HG03175 (cell line): ENCODE data around the gene FBXO33.

ENCODE experiments used
- ATAC-seq: cut with Tn5 transposase; IDR thresholded peaks from one replicate; pipeline ENCODE4 v1.9.1; 2021; ENCODE audit warnings: mild to moderate bottlenecking, moderate library complexity; ENCODE audit not compliant: unreplicated experiment

FBXO33 gene, protein sequence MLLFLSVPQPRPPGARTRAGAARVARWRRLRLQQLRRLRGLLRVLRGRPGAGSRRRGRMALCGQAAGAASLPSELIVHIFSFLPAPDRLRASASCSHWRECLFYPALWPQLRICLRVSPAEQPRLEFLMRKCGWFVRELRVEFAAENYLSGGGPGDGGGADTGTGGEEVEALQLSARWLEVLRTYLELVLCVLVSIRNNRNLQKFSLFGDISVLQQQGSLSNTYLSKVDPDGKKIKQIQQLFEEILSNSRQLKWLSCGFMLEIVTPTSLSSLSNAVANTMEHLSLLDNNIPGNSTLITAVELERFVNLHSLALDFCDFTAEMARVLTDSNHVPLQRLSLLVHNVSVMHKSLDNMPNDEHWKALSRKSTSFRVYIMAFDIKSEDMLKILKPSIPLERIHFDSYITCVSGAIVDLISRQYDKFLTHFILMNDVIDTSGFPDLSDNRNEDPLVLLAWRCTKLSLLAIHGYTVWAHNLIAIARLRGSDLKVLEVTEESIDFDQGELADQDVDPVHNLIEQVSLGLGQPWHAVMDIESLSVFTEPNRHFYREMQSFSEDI

GRCh38 chr14:39432179-39432618 lies at the start of gene FBXO33:
Gene FBXO33, minus strand, starts transcription at chr14:39432433. Its CDS starts 271 bp downstream, at chr14:39432162.
- peak; percentile 84 for ATAC-seq

- peak; percentile 82 for ATAC-seq
Measured at GRCh38 chr14:39474416-39474911, 42.2 kb upstream of the FBXO33 start.

- no peak for ATAC-seq
Measured at GRCh38 chr14:39472078-39472477, 39.8 kb upstream of the FBXO33 start.

DNA sequence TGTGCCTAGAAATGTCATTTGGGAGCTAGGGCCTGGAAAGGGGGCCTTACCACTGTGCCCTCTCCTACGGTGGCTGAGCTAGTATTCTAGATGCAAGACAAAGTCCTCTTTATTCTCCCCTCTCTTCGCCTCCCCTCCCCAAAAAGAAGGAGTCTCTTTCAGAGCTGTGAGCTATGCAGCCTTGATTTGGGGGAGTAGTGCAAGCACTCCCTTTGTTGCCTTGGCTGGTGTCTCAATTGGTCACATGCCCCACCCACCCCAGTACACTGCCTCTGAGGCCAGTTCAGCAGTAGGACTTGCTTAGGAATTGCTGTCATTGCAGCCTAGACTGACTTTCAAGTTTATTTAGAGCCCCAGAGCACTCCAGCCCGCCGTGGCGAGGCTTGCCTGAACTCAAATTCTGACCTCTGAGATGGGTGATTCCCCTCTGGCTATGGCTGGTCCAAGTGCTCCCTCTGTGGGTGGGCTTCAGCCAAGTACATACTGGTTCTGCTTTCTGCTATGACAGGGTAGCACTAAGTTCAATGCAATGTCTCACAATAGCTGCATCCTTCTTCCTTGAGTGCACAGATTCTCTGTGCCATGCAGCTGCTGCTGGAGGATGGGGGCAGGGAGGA lies 37.0 kb upstream of the FBXO33 start:
- ATAC-seq: peak; percentile 98

GRCh38 chr14:39467889-39468524 lies 35.8 kb upstream of the FBXO33 start:
- ATAC-seq: peak; percentile 56

- no peak for ATAC-seq
Measured at GRCh38 chr14:39459795-39460478, 27.7 kb upstream of the FBXO33 start.

DNA sequence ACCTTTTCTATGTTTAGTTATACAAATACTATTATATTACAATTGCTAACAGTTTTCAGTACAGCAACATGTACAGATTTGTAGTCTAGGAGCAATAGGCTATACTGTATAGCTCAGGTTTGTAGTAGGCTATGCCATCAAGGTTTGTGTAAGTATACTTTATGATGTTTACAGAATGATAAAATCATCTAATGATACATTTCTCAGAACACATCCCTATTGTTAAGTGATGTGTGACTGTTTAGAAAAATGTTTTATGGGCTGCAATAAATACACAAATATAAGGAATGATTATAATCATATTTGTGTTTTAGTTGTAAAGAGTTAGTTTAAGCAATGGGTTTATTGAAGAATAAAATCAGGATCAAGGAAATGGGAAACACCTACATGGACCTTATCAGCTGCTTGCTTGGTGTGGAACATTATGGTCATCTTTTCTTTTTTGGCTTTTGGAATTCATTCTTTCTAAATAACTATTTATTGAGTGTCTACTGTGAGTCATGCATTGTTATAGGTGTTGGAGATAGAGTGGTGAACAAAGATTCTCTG lies 24.5 kb upstream of the FBXO33 start:
- ATAC-seq: no peak

GRCh38 chr14:39454906-39455539 lies 22.8 kb upstream of the FBXO33 start:
- no peak for ATAC-seq

DNA sequence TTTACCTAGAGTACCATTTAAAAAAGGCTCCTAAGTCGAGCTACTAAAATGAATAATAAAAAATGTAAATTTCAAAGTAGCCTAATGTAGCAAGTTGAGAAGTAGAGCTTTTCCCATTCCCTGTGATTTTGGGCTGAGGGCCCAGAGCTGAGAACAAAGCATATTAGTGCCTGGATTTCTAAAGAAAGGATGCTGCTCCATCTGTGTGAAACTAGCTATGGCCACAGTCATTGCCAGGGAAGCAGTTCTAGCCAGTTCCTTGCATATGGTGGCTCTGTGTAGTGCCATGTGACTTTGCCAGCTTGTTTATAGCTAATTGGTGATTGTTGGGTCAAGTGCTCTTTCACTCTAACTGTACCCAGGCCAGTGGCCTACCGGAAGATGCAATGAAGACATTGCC lies 20.4 kb upstream of the FBXO33 start:
- no peak for ATAC-seq

DNA sequence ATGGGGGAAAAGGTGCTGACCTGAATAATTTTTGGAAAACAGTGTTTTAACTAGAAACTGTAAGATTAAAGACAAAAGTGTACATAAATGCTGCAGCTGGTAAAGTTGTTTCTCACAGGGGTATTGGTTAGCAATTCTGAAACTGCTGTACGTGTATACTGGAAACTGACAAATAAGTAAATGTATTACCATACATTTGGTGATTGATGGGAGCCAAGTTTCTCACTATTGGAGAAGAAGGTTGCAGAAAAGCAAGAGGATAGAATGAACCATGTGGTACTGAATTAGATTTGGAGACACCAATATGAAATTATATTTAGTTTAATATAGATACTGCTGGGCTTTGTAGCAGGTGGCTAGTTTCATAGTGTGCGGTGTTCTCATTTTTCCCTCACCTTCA lies 19.6 kb upstream of the FBXO33 start:
- ATAC-seq: peak; percentile 60

DNA sequence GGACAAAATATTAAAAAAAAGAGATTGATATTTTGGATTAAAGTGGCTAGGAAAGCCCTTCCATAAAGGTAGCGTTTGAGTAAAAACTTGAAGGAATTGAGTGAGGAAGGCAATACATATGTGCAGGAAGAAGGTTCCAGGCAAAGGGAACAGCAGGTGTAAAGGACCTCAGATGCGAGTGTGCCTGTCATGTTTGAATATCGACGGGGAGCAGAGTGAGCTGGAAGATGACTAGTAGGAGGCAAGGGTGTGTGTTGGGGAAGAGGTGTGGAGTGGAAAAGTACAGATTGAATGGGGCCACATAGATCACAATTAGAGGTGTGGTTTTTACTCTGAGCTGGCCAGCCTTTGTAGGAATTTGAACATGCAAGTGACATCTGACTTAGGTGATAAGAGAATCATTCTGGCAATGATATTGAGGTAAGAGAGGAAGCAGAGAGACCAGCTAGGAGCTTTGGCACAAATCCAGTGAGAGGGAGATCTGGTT lies 15.0 kb upstream of the FBXO33 start:
- no peak for ATAC-seq

DNA sequence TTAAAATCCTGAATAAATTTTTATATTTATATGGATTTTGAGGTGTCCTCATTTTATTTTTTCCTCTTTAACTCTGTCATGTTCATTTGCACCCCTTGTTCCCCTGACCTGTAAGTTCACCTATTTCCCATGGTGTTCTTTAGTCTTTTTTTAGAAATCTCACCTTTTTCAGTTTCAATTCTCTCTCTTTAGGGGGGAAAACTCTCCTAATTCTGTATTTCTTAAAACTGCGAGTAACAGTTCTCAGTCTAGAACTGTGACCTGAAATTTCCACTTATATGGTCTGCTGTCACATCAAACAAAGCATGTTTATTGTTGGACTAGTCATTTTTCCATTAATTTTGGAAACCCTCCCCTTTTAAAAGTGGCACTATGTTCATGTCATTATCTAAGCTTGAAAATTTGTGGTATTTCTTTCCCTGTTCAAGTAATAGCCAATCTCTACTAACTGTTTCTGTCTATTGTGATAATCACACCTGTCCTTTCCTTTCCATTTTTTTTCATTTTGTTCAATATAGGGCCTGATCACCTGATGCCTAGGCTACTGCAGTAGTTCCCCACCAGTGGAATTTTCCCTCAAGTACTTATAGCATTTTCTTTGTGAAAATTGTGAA lies 14.0 kb upstream of the FBXO33 start:
- peak; percentile 39 for ATAC-seq

DNA sequence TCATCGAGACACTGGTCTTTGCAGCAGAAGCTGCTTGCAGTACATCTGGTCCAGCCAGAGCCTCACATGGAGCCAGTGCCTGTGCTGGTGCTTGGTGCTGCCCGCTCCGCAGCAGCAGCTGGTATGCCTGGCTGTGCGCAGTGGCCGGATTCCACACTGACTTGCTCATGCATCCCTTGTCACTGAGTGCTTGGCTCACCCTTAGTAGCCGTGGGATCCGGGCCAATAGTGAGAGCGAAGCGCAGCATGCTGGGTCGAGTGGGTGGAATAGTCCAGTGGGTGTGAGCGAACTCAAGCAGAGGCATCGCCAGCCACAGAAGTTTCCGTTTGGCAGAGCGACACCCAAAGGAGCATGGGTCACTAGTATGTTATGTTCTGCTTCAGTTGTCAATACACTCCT lies 10.1 kb upstream of the FBXO33 start:
- ATAC-seq: no peak

- no peak for ATAC-seq
Measured at GRCh38 chr14:39441805-39442204, 9.6 kb upstream of the FBXO33 start.

DNA sequence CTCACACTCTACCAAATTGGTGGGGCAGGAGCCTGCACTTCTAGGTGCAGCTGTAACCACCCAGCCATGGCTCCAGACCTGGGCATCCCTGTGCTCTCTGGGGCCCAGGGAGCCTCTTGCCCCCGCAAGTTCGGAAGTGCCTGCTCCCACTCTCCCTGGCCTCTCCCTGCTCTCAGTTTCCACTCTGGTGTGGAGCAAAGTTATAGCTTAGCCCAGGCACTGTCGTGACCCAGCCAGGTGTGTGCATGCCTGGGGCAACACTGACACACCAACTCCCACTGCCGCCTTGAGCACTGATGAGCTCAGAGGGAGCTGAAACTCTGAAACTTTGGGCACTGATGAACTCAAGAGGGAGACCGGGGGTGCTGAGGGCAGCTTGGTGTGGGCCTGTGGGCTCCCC lies 8.7 kb upstream of the FBXO33 start:
- no peak for ATAC-seq

DNA sequence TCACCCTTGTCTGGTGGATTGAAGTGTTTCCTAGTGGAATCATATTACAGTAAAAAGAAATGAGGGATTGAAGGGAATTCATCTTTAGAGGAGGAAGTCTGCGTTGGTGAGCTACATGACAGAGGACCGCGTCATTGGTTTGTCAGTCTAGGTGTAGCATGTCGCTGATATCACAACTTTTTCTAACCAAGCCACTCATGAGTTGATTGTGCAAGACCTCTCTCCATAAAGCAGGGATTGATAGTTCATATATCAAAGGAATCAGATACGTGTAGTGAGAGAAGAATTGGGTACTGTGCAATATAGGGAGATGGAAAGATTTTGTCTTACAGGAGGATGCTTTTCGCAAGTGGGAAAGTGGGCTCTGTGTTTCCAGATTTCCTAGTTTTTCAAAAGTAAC lies 3.0 kb upstream of the FBXO33 start:
- ATAC-seq: no peak

DNA sequence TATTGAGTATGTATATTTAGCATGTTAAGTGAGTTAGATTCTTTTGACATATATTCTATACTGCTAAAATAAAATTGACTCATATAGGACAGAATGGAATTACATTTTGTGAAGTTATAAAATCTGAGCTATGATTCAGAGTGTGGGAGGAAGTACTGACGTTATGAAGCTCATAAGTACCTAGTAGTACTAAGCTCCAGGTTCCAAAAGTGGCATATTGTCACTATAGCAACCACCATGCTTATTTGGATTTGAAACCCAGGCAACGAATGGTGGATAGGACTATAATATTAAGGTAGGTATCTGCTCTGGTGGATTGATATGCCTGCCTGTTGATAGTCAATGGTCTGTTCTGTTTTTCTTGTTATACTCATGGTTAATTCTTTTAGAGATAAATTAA lies 2.2 kb upstream of the FBXO33 start:
- no peak for ATAC-seq

GRCh38 chr14:39433452-39433813 lies 1.2 kb upstream of the FBXO33 start:
- ATAC-seq: no peak

DNA sequence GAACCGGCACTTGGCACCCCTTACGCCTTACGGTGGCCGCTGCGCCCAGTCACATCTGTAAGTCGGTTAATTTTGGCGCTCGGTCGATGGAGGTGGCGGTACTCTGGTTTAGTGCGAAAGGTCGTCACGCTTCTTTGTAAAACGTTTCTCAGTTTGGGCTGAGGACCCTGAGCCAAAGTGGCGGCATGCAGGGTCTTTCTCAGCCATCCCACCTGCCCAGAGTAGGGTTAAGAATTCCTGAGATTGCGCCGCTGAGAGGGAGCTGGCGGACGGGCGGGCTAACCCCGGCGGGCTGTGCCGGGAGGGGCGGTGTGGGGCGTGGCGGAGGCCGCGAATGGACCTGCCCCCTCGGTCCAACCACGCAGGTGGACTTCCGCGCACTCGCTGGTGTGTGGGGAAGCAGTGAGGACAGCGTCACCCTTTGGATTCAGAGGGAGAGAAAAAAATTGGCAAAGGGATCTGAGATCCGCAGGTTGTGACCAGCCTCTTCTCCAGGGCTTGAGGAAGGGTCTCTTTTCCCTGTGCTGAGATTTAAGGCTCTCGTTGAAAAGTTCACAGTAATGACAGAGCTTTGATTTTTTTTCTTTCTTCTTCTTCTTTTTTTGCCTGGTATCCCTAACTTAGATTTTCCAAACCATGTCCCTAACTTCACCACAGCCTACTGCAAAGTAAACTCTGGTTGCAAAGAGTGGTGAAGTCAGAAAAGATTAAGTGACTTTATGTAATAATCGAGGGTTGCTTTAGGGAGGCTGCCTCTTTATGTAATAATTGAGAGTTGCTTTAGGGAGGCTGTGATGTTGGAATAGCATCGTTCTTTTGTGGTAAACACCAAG lies 602 bp upstream of the FBXO33 start:
- peak; percentile 65 for ATAC-seq
